ENCODE data around the gene LINGO3.

Gene LINGO3

DNA sequence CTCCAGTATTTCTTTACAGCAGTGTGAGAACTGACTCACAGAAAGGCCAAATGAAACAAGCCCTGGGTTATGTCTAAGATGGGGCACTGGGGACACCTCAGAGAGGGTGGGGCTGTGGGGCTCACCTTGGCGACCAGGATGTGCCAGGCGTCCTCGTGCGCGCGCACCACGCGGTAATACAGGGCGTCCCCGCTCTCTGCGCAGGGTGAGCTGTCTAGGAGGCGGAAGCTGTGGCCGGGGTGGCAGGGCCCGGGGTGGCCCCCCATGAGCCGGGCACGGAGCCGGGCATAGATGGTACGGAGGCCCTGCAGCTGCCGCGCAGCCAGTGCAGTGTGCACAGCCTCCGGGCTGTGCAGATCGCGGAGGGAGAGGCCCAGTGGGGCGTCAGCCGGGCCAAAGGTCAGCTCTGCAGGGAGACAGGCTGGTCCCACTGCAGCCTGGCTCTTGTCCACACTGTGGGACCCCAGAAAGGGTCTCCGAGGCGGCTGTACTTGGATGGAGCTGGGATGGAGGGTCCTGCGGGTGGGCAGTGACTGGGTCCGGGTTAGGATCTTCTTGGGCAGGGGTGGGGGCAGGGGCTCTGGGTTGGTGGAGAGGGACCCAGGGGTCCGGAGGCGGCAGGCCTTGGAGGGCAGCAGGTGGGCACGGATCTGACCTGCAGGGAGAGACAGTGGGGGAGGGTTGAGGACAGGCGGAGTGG, 29.3 kb downstream of the LINGO3 start:
- DNase-seq = no peak

DNA sequence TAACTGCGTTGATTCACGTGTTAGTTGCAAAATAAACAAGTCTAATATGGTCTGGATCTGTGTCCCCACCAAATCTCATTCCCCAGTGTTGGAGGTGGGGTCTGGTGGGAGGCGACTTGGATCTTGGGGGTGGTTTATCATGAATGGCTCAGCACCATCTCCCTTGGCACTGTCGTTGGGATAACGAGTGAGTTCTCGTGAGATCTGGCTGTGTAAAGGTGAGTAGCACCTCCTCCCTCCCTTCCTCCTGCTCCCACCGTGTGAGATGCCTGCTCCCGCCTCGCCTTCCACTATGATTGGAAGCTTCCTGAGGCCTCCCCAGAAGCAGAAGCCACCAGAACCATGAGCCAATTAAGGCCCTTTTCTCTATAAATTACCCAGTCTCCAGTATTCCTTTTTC, 30.8 kb downstream of the LINGO3 start:
- no peak for DNase-seq

DNA sequence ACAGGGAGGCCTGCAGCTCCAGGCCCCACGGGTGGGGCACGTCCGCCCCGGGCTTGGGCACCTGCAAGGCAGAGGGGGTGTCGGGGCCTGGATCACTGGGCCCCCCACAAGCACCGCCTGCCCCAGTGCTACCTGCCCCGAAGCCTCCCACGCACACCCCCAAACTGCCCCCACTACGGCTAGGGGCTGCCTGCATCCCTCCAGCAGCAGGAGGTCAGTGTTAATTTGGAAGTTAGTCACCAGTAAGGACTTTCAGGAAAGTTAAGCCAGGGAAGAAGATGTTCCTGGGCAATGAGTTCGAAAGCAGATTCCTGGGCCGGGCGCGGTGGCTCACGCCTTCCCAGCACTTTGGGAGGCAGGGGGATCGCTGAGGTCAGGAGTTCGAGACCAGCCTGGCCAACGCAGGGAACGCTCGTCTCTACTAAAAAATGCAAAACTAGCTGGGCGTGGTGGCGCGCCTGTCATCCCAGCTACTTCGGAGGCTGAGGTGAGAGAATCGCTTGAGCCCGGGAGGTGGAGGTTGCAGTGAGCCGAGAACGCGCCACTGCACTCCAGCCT, 31.4 kb downstream of the LINGO3 start:
- DNase-seq = no peak

GRCh38 chr19:2275588-2276428, 32.1 kb downstream of the LINGO3 start:
- DNase-seq = no peak

DNA sequence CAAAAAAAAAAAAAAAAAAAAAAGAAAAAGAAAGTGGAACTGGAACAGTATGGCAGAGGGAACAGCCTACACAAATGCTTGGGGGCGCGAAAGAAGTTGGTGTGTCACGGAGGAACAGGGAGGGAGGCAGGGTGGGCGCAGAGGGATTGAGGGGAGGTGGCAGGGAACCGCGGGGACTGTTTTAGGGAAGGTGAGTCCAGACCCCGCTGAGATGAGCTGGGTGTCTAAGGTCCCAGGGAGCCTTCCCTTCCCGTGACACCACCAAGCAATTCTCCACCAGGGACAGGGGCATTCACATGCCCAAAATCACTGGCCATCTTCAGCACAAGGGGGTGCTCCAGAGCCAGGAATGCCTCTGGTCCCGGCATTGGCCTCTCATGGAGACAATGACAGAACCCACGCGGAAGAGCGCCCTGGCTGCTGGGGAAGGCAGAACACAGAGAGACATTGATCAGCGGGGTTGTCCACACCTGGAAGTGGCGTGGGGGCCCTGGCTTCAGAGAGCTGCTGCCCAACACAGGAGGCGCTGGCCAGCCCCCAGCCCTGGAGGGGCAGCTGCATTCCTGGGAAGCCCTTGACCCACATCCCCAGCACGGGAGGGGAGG, 32.9 kb downstream of the LINGO3 start:
- peak; percentile 74 for DNase-seq

GRCh38 chr19:2274185-2274711, 33.7 kb downstream of the LINGO3 start:
- no peak for DNase-seq

- peak; percentile 91 for DNase-seq
These were observed 34.4 kb downstream of the LINGO3 start for GRCh38 chr19:2273356-2274184.

GRCh38 chr19:2271234-2272103, 36.5 kb downstream of the LINGO3 start:
- DNase-seq = no peak

- peak; percentile 86 for DNase-seq
These were observed 37.3 kb downstream of the LINGO3 start for GRCh38 chr19:2270423-2271233.

- DNase-seq = no peak
These were observed 37.9 kb downstream of the LINGO3 start for GRCh38 chr19:2270157-2270422.

GRCh38 chr19:2269244-2270156, 38.5 kb downstream of the LINGO3 start:
- DNase-seq = peak; percentile 100

DNA sequence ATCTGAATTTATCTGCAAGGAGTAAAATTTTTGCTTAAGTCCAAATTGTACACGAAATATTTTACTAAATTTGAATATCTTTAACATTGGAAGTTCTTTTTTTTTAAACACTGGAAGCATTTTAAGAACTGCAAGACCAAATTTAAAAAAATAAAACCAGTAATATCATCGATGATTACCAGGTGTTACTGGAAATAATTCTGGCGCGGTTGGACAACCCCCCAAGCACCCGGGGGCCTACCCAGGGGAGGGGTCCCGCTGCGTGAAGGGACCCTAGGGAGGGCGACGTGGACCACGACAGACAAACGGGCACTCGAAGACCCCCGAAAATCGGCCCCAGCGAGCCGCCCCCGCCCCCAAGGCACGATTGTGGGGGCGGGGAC, 39.1 kb downstream of the LINGO3 start:
- DNase-seq = no peak

GRCh38 chr19:2268480-2268830, 39.5 kb downstream of the LINGO3 start:
- no peak for DNase-seq

- DNase-seq = no peak
These were observed 41.6 kb downstream of the LINGO3 start for GRCh38 chr19:2266183-2266993.

GRCh38 chr19:2261438-2262172, 46.3 kb downstream of the LINGO3 start:
- DNase-seq = peak; percentile 78

GRCh38 chr19:2260341-2260805, 47.6 kb downstream of the LINGO3 start:
- no peak for DNase-seq

DNA sequence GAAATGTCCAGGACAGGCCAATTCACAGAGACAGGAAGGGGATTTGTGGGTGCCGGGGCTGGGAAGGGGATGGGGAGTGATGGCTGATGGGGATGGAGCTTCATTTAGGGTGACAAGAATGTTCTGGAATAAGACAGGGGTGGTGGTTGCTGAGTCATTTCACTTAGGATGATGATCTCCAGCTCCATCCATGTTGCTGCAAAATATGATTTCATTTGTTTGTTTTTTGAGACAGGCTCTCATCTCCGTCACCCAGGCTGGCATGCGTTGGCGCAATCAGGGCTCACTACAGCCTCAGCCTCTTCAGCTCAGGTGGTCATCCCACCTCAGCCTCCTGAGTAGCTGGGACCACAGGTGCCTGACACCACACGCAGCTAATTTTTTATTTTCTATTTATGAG, 48.6 kb downstream of the LINGO3 start:
- DNase-seq = no peak
